ENCODE data around the gene GDPD5. TPM values are rescaled to one million over a fixed set of nuclear protein-coding genes. Genes with fewer than 3 reads are reported as not detected.

The GDPD5 gene
- total and polyA plus RNA-seq, 9 of the 15 experiments (the other 6 are each of a cell fraction or from before 2014, with no cell fraction given), result 0.32 to 27.3 (median 8.0) TPM

DNA sequence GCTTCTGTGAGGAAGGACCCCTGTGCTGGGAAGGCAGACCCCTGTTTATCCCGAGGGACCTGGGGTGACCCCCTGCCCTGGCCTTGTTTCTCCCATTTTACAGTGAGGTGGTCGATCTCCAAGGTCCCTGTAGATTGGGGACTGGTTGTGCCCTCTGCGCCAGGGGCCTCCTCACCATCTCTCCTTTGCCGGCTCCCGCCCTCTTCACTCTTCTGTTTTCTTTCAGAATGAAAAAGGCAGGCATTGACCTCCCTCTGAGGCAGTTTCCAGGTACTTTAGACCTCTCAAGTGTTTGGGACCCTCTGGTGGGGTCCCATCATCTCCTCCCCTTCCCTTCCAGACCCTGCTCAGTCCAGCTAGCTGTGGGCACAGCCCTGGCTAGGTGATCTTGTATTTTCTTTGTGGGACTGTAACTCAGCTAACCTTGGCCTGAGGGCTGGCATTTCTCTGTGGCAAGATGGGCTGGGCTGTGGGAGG lies 37.8 kb upstream of the GDPD5 start:
- POLR2A ChIA-PET, result interaction anchor here (0.7 to 10.5 kb wide), 8 partner anchors 8 to 614 kb away, joined by 3 to 115 read pairs (median 4); partner anchors contain the start of genes SPCS2 and XRRA1
- Histone ChIP-seq H3K27me3 (ENCODE audit: control insufficient read depth in 2 of 2, insufficient read depth in 2 of 2, low read length in 2 of 2) (no peaks in the 10 kb centered on the region), H3K9ac (ENCODE audit: insufficient read depth in 1 of 2, low read depth in 2 of 2, low read length in 2 of 2) (peak overlapping the region; percentile 78 to 94), H3K9me1 (ENCODE audit: control insufficient read depth, insufficient read depth, low read length) (peaks cover 4% of the 10 kb centered on the region), H2AFZ (ENCODE audit: low read depth, low read length) (peak overlapping the region; percentile 86; the same call in 1 of the 2 replicates), H3K4me1 (replicated peaks in 1 of 2; ENCODE audit: control insufficient read depth in 2 of 2, insufficient read depth in 2 of 2, low read length in 2 of 2) (peaks cover 45 to 60% of the 10 kb centered on the region in 2 experiments), H3K9me3 (replicated peaks; ENCODE audit: control insufficient read depth, insufficient read depth, low read depth, low read length) (no peaks in the 10 kb centered on the region), H3K36me3 (ENCODE audit: control insufficient read depth, insufficient read depth, low read length) (peaks cover 46% of the 10 kb centered on the region), H3K4me3 (peak overlapping the region; percentile 64), H3K4me2 (ENCODE audit: insufficient read depth, low read length) (peak overlapping the region; percentile 88), H4K20me1 (replicated peaks; ENCODE audit: control insufficient read depth, insufficient read depth, low read length) (no peaks in the 10 kb centered on the region), H3K27ac (ENCODE audit: extremely low read depth, low read depth, low read length) (peak overlapping the region; percentile 77), H3K79me2 (ENCODE audit: control insufficient read depth, insufficient read depth, low read length) (peaks cover 43% of the 10 kb centered on the region)
- TF ChIP-seq KAT7 (CRISPR knock-in tag; IDR thresholded peaks at IDR 0.05; ENCODE audit: borderline replicate concordance) (0 out of 2 replicates have a peak, but pooled peaks have one; percentile 0), PTRF (tag; IDR thresholded peaks at IDR 0.05) (no peak), ZBTB9 (CRISPR knock-in tag; IDR thresholded peaks at IDR 0.05) (no peak), RBM34 (IDR thresholded peaks at IDR 0.05; ENCODE audit: borderline replicate concordance, insufficient read depth, low read length) (no peak), ZC3H4 (CRISPR knock-in tag; IDR thresholded peaks at IDR 0.05; ENCODE audit: borderline replicate concordance) (peak; percentile 27; the same call in 1 of the 2 replicates)
- TF ChIP-seq, protein P1, sequence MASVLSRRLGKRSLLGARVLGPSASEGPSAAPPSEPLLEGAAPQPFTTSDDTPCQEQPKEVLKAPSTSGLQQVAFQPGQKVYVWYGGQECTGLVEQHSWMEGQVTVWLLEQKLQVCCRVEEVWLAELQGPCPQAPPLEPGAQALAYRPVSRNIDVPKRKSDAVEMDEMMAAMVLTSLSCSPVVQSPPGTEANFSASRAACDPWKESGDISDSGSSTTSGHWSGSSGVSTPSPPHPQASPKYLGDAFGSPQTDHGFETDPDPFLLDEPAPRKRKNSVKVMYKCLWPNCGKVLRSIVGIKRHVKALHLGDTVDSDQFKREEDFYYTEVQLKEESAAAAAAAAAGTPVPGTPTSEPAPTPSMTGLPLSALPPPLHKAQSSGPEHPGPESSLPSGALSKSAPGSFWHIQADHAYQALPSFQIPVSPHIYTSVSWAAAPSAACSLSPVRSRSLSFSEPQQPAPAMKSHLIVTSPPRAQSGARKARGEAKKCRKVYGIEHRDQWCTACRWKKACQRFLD (CRISPR knock-in tag; IDR thresholded peaks at IDR 0.05), result no peak
- DNase-seq (ENCODE audit: extremely low read depth in 1 of 4, low spot score in 3 of 4) (no peak), FAIRE-seq (no peak), ATAC-seq (no peak)
- intact Hi-C loops (cut with micrococcal nuclease), result no loop called here
- CTCF ChIA-PET (ENCODE audit: low intra/inter-chr PET ratio), result interaction anchor here (0.7 to 1.2 kb wide), 2 partner anchors 151 to 175 kb away, joined by 3 read pairs; no protein-coding TSS in a partner anchor
- BruUV-seq (replicated peaks), result no TSS peak
- in situ Hi-C loops (cut with MboI), result no loop called here
- WGBS (ENCODE audit: insufficient coverage, low coverage, missing lambda C conversion rate), result 27% methylated on average over 5 of the region's 5 CpGs
